Vagina (tissue), 2 donors: ENCODE results near the gene GJA1.

ENCODE experiments used
- CTCF ChIP-seq, 3 experiments: fragments of 450-650 bp in 2 of 3; fragments of 200-600 bp in 1 of 3; sonication (generic) in 1 of 3; IDR thresholded peaks; one replicate each; pipeline ENCODE4 v1.5.1; 2017 to 2019; ENCODE audit warnings: antibody characterized with exemption in 3 of 3, mild to moderate bottlenecking in 2 of 3, moderate library complexity in 2 of 3
- POLR2A ChIP-seq, 2 donors: fragments of 450-650 bp; IDR thresholded peaks; one replicate each; pipeline ENCODE4 v1.6.1; 2017; ENCODE audit warnings: antibody characterized with exemption in 2 of 2, mild to moderate bottlenecking in 2 of 2, moderate library complexity in 2 of 2

GRCh38 chr6:121439926-121440325 lies 4.5 kb downstream of the GJA1 start:
- TF ChIP-seq CTCF (IDR thresholded peaks at IDR 0.05): no peak
- TF ChIP-seq POLR2A (IDR thresholded peaks at IDR 0.05): no peak
